Epithelial cell of esophagus (primary cell): ENCODE data around the gene ABCA6.
"Not testable (repeated sequence)": the region's sequence is repeated elsewhere in the genome, so short reads cannot be mapped to it uniquely, and the experiment has no call there.

Source experiments
- DNase-seq: peaks from one replicate; pipeline ENCODE4 v3.0.0; 2010; ENCODE audit warnings: low read depth
- H3K4me3 ChIP-seq: 2 replicates; pipeline ENCODE4 v1.5.1; 2011; ENCODE audit warnings: mild to moderate bottlenecking, low read length, control low read depth
- TF ChIP-seq, protein P1 (sequence below): IDR thresholded peaks from 2 replicates; pipeline ENCODE4 v1.5.1; 2011; ENCODE audit warnings: low read depth, mild to moderate bottlenecking, low read length, control low read depth, inconsistent platforms; ENCODE audit not compliant: insufficient read depth; ENCODE audit errors: missing control alignments

The ABCA6 gene

DNA sequence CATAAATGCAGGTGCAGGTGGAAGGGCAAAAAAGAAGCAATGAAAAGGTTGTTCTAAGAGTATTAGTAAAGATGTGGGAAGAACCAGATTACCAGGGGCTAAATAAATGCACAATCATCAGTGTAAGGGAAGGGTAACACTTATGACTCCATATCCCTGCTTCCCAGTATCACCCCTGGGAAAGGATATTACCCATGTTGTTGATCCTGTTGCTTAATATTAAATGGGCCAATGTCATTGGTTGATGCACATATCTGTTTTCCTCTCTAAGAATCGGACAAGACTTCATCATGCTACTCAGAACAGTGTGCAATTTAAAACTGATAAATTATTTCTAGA is 34.7 kb upstream of the ABCA6 start:
- peak; percentile 36 for DNase-seq
- TF ChIP-seq, protein P1, sequence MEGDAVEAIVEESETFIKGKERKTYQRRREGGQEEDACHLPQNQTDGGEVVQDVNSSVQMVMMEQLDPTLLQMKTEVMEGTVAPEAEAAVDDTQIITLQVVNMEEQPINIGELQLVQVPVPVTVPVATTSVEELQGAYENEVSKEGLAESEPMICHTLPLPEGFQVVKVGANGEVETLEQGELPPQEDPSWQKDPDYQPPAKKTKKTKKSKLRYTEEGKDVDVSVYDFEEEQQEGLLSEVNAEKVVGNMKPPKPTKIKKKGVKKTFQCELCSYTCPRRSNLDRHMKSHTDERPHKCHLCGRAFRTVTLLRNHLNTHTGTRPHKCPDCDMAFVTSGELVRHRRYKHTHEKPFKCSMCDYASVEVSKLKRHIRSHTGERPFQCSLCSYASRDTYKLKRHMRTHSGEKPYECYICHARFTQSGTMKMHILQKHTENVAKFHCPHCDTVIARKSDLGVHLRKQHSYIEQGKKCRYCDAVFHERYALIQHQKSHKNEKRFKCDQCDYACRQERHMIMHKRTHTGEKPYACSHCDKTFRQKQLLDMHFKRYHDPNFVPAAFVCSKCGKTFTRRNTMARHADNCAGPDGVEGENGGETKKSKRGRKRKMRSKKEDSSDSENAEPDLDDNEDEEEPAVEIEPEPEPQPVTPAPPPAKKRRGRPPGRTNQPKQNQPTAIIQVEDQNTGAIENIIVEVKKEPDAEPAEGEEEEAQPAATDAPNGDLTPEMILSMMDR: no peak
- H3K4me3 ChIP-seq: no peak overlapping the region

DNA sequence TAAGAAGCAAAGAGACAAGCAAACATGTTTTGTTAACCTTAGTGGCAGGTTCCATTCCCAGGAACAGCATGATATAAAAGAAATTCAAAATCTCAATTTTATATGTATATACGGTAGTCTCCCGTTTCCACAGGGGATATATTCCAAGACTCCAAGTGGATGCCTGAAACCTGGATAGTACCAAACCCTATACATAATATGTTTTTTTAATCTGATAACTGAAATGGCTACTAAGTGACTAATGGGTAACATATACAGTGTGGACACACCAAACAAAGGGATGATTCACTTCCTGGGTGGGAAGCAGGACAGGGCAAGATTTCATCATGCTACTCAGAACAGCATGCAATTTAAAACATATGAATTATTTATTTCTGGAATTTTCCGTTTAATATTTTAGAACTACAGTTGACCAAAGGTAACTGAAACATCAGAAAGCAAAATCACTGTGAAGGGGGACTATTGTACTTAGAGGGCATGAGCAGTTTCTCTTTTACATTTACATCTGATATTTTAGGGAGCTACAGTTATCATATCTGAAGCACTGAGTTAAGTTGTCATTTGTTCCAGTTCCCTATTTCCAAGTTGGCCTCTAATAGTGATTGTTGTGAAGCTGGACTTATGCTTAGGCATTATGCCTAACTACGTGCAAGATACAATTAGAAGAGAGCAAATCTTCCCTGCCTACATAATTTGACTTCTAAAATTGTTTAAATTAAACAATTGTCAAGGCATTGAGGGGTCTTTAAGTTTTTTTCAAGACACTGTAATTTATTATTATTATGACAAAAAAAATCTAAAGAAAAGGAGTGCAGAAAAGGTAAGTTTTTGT is 34.1 kb upstream of the ABCA6 start:
- H3K4me3 ChIP-seq: no peak overlapping the region
- TF ChIP-seq, protein P1: no peak
- peak; percentile 92 for DNase-seq

DNA sequence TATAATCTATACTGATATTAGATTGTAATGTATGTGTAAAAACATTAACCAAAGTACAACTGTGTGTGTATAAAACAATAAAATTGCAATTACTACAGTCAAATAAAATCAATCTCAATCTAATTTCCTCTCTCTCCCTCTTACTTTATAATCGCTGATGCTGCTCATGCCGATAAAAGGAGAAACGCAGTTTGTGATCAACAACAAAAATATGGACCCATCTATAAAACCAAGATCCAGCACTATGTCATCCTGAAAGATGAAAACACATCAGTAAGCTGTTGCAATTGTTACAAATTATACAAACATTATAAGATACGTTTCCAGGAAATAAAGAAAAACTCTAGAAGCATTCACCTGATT is 33.5 kb upstream of the ABCA6 start:
- DNase-seq: no peak
- no peak overlapping the region for H3K4me3 ChIP-seq
- TF ChIP-seq, protein P1: no peak

DNA sequence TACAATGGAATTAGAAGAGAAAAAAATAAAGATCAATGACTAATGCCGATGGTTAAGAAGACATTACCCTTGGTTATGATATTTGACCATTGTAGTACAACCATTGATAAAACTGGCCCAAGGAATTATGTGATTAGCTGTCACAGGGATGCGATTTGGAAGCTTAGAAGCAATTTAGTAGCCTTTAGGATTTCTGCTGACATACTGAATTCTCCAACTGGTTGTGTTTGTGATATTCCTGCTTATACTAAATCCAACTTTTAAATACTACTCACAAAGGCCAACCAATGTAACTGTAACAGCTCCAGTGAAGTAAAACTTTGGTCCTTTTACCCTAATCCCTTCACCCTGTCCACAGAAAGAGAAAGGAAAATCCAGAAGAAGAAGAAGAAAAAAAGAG is 31.4 kb upstream of the ABCA6 start:
- TF ChIP-seq, protein P1: no peak
- no peak overlapping the region for H3K4me3 ChIP-seq
- no peak for DNase-seq

DNA sequence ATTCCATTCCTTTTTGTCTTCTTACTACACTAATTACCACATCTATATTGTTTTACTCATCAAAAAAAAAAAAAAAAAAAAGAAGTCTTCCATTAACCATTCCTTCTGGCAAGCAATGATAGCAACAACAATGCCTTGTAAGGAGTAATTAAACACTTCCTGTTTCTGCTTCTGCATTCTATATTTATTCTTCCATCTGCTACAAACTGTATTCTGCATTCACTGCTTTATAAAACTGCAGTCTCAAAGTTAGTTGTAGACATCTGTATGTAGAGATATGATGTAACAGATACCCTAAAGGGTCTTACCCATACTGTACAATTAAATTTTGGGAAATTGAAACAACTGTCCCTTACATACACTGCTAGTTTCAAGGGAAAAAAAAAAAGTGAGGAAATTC is 28.7 kb upstream of the ABCA6 start:
- TF ChIP-seq, protein P1: no peak
- no peak overlapping the region for H3K4me3 ChIP-seq
- no peak for DNase-seq

DNA sequence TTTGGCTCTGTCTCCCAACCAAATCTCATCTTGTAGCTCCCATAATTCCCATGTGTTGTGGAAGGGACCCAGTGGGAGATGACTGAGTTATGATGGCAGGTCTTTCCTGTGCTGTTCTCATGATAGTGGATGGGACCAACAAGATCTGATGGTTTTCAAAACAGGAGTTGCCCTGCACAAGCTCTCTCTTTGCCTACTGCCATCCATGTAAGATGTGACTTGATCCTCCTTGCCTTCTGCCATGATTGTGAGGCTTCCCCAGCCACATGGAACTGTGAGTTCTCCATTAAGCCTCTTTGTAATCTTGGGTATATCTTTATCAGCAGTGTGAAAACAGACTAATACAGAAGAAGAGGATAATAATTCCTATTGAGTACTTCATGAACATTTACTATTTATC is 26.9 kb upstream of the ABCA6 start:
- not testable (repeated sequence) for DNase-seq, H3K4me3 ChIP-seq

DNA sequence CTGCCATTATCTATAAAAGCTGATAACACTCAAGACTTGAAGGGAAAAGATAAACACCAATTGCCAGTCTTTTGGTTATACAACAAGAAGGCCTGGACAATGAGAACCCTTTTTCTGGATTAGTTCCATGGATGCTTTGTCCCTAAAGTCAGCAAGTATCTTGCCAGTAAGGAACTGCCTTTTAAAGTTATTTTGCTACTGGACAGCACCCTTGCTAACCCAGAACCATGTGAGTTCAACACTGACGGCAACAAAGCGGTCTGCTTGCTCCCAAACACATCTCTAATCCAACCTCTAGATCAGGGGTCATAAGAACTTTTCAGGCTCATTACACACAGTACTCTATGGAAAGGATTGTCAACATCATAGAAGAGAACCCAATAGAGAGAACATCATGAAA is 25.3 kb upstream of the ABCA6 start:
- no peak overlapping the region for H3K4me3 ChIP-seq
- TF ChIP-seq, protein P1: no peak
- no peak for DNase-seq

DNA sequence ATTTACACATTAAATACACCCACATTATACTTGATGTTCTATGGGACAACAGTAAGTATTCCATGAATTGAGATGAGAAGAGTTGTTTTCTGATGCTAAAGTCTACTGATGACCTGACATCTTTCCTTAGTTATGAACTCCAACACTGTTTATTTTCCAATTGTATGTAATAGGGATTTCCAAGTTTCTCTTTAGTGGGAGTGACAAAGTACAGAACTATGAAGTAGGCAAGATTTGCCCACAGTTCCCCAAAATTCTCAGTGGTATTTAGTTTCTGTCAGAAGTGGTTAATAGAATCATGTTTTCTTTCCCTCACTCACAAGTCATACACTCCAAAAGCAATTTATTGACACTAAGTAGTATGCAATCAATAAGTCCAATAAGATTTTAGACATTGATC is 22.5 kb upstream of the ABCA6 start:
- H3K4me3 ChIP-seq: no peak overlapping the region
- TF ChIP-seq, protein P1: no peak
- no peak for DNase-seq
